GM12801 (cell line): ENCODE measurements around the gene NOL9.

Experiments
- TF ChIP-seq, protein P1 (sequence below): IDR thresholded peaks from one replicate; pipeline ENCODE4 v1.5.1; 2011; ENCODE audit warnings: control low read depth; ENCODE audit not compliant: insufficient read length; ENCODE audit errors: extremely low read depth

NOL9 gene

GRCh38 chr1:6497867-6498575, 56.3 kb downstream of the NOL9 start:
- TF ChIP-seq, protein P1, sequence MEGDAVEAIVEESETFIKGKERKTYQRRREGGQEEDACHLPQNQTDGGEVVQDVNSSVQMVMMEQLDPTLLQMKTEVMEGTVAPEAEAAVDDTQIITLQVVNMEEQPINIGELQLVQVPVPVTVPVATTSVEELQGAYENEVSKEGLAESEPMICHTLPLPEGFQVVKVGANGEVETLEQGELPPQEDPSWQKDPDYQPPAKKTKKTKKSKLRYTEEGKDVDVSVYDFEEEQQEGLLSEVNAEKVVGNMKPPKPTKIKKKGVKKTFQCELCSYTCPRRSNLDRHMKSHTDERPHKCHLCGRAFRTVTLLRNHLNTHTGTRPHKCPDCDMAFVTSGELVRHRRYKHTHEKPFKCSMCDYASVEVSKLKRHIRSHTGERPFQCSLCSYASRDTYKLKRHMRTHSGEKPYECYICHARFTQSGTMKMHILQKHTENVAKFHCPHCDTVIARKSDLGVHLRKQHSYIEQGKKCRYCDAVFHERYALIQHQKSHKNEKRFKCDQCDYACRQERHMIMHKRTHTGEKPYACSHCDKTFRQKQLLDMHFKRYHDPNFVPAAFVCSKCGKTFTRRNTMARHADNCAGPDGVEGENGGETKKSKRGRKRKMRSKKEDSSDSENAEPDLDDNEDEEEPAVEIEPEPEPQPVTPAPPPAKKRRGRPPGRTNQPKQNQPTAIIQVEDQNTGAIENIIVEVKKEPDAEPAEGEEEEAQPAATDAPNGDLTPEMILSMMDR: no peak

DNA sequence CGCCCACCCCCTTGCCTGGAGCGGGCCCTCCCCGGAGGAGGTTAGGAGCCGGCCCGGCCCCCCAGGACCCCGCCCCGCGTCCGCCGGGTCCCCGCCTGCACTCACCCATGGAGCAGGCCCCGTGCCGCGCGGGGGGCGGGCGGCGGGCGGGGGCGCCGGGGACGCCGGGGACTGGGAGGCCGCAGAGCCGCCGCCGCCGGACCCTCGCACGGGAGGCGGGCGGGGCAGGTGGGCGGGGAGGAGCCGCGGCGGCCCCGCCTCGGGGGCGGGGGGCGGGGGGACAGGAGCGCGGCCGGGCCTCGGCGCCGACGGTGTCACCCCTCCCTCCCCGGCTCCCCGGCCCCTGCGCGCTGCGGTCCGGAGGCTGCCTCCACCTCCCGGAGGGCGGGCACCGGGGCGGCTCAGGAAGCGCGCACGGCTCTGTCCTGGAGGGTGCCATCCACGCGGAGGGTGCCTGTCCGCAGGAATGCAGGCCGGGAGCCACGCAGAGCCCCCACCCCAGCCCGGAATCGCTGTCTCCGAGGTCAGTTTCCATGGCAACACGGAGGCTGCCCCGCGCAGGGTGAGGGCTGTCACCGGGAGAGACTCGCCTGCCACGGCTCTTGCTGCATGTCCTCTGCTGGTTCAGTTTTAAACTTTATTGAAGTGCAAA, 57.0 kb downstream of the NOL9 start:
- TF ChIP-seq, protein P1: no peak

DNA sequence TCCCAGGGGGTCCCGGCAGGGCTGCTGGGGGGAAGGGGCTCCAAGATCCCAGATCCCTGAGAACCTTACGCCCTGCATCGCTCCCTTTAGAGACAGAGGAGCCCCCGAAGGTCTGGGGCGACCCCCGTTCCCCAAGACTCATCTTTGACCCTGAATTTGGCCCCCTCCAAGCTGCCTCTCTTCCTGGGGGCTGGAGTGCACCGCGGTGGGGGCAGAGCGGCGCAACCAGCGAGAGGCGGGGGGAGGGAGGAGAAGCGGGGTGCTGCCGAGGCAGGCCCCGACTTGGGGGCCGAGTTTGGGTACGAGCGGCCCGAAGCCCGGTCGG, 57.5 kb downstream of the NOL9 start:
- TF ChIP-seq, protein P1: no peak

DNA sequence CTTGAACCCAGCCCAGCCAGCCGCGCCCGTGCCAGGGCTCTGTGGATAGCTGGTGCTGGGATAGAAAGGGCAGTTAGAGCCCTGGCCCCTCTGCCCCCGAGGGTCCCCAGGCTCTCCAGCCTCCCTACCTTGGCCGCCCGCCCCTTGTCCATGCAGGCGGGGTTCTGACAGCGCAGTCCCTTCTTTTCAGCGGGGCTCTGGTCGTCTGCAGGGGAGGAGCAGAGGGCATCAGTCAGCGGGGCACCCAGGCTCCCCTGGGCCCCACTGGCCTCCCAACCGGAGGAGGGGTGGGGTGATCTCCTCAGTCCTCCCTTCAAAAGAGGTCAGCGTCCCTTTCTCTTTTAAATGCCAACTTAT, 58.0 kb downstream of the NOL9 start:
- TF ChIP-seq, protein P1: no peak

GRCh38 chr1:6495540-6496364, 58.6 kb downstream of the NOL9 start:
- TF ChIP-seq, protein P1: no peak

DNA sequence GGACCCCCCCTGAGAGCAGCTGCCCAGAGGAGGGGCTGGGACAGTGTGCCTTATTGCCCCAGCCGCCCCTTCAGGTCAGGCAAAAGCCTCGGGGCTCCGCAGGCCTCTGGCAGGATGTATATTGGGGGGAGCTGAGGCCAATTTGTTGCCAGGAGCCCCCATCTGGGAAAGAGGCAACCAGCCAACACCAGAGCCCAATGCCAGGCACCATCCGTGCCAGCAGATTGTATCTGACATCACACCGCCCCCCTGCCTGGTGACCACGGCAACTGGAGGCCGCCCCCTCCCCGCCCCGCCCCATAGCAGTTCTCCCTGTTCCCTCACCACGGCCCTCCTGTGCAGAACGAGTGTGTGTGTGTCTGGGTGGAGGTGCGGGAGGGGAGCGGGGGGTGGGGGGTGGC, 59.3 kb downstream of the NOL9 start:
- TF ChIP-seq, protein P1: no peak

- TF ChIP-seq, protein P1: no peak
Measured at GRCh38 chr1:6494627-6495026, 59.7 kb downstream of the NOL9 start.
